GM19328 (cell line): ENCODE measurements around the gene HNRNPA1L2.
"Not testable (repeated sequence)": the region's sequence is repeated elsewhere in the genome, so short reads cannot be mapped to it uniquely, and the experiment has no call there.

Source experiments
- ATAC-seq: cut with Tn5 transposase; IDR thresholded peaks from one replicate; pipeline ENCODE4 v1.9.1; 2021; ENCODE audit warnings: mild to moderate bottlenecking, moderate library complexity; ENCODE audit not compliant: unreplicated experiment

Gene HNRNPA1L2

DNA sequence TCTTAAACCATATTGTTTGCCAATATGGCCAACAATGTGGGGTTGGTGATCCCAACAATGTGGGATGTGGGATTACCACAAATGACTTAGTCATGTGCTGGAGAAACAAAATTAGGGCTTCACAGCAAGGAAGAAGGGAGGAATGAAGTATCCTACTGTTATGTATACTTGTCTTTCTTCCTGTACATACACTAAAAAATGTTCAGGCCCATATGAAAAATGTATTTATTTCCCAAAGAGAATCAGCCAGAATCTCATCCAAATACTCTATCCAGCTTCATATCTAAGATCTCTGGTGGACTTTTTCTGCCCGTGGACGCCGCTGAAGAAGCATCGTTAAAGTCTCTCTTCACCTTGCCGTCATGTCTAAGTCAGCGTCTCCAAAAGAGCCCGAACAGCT, at the start of gene HNRNPA1L2:
TSS of gene HNRNPA1L2 (plus strand) at position 301 of the 400 bp plus-strand sequence. CDS start at position 363, 62 bp downstream.
- no peak for ATAC-seq

DNA sequence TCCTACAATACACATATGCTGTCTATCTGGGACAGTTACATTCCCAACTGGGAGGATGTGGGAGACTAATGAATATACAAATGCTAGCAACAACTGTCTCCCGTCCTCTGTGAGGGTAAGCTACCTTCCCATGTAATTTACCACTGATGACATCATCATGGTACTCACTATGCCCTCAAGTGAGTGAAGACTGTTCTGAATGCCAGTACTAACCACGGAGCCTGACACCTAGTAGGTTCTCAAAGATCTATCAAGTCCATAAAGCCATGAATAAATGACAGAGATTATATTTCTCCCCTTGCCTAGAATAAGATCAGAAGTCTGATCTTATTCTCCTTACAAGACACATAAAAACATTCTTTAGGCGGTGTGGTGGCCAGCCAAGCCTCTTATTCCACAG, 49.1 kb upstream of the HNRNPA1L2 start:
- not testable (repeated sequence) for ATAC-seq

DNA sequence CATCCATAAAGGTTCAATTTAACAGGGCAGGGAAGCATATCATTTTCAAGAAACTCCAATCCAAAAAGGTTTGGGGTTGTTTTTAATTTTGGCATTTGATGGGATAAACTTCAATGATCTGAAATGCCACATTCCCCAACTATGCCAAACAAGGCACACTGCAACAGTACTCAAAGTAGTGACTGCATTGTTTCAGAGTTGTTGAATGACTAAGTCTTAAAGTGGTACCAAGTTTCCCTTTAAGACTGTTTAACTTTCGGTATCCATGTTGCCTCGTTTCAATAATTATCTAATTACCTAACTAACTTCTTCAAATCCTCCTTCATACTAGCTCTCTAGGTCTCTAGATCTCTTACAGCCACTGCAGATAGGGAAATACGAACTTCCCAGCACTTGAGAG, 48.4 kb upstream of the HNRNPA1L2 start:
- not testable (repeated sequence) for ATAC-seq

DNA sequence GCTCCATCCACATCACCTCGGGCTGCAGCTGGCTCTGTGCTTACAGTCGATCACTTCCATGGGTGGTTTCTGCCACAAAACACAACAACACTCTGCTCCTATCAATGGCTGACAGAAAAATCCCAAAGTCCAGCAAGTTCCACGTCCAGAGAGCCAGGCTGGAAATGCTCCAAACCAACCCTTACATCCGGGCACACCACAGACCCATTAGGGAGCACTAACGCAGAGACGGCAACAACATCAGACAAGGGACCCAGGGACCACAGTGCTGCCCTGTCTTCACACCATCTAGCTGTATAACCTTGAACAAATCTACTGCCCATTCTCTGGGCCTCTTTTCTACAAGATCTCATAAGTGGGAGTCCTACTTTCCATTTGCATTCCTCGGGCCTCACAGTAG, 47.9 kb upstream of the HNRNPA1L2 start:
- ATAC-seq, result not testable (repeated sequence)

DNA sequence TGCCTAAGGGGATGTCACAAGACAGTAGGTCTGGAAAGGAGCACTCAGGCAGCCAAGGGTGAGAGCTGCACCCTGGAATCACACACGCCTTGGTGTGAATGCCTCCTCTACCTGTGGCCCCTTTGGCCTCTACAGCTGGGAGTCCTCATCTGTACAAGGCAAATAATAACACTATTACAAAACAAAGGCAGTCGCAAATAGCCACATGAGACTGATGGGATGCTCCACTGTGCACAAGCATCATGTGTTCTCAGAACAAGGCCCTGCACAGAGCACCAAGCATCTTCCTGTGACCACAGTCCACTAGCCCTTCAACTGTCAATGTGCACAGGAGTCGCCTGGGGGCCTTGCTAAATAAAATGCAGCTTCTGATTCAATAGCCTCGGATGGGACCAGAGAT, 44.6 kb upstream of the HNRNPA1L2 start:
- no peak for ATAC-seq

DNA sequence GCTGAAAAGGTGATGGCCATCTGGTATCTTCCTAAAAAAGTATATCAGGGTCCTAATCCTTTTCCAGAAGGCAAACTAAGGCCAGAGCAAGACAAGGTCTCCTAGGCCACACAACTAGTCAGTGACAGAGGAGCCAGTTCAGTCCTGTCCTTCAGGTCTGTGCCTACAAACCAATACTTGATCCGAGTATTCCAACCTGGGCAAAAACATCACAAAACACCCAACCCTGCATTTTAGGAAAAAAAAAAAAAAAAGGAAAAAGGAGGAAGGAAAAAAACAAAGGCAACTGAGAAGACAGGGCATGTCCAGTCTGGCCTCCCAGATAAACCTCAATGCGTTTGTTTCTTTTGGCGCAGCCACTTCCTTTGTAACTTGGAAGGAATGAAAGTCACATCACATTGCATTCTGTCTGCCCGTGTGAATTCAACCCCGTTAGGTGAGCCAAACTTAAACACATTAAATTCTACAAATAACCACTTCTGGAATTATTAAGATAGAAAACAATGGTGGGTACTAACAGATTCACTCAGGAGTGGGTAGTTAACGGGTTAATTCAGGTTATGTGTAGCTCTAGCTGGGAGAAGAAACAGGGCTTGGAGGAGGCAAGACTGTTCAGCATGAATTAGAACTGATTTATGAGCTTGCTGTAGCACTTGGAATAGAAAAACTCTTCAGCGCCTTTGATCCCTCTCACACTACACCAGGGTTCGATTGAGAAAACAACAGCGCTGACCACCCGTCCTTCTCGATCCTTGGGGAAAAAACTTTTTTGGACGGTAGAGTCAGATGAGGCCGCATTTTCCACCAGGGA, 43.0 kb upstream of the HNRNPA1L2 start:
- ATAC-seq, result no peak

DNA sequence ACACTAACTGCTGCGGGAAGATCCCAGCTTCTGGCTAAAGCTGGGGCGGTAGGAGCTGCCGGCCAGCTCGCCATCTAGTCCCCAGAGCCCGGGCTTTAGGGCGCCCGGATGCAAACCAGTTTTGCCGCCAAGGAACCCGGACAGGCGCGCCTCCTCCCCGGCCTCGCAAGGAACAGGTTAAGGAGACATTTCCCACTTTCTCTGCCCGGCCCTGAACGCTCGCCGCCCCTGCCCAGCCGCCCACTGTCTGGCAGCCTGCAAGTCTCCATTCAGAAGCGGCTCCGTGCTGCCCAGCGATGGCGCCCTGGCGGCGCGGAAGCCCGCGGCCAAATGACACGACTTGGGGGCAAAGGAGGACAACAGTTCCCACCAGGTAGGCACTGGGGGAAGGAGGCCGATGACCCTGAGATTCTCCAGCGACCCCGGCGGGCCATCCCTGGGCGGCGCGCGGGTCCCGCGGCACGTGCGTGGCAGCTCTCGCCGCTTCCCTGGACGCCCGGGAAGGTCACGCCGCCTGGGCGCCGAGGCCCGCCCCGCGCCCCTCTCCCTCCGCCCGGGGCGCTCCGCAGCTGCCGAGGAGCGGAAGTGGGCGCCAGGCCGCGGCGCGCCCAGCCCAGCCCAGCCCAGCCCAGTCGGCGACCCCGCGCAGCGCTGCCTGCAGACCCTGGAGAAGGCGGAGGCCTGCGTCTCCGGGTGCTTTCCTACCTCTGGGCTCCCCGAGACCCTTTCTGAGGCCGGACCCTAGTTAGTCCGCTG, 42.2 kb upstream of the HNRNPA1L2 start:
- no peak for ATAC-seq

DNA sequence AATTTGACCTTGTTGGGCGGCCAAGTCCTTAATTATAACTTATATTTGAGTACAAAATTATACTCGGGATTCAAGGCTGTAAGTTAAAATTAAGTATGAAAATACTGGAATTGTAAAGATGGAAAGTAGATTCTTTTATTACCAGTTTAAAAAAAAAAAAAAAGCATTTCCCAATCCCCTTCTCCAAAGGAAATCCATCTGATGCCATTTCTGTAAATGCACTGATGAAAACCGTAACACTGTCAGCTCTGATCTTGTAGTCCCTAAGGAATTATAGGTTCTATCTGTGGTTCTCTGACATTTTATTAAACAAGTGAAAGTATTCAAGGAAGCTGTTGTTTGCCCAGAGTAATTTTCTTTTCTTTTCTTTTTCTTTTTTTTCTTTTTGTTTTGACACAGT, 41.6 kb upstream of the HNRNPA1L2 start:
- ATAC-seq, result no peak

DNA sequence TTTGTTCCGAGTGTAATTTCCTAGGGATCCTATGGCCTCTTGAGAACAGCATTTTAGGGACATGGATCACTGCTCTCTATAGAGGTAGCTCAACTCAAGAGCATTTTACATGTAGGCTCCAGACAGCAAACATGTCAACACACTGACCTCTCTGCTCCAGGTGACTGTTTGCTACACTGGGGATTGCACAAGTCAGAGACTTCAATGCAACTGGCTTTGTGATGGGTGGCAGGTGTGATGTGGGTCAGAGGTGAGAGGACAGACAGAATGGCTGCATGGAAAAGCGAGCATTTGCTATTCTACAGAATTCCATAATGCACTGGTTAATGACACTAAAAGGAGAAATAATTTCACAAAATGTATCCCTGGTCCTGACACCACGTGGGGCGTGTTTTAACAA, 38.9 kb upstream of the HNRNPA1L2 start:
- ATAC-seq, result not testable (repeated sequence)

DNA sequence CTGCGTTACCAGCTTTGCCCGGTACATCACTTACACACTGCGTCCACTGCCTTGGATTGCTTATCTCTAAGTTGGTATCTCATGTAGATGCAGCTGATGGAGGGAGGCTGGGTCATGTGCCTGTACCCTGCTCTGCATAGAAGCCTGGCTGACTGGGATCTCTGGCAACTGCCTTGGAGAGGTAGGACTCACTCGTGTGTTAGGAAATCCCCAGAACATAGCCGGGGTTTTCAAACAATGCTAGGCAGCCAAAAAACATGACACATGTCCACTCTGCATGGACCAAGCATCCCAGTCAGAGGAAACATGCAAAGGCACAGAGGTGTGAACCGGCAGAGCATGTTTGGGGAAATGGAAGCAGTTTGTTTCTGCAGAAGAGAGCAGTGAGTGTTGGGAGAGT, 36.1 kb upstream of the HNRNPA1L2 start:
- not testable (repeated sequence) for ATAC-seq

DNA sequence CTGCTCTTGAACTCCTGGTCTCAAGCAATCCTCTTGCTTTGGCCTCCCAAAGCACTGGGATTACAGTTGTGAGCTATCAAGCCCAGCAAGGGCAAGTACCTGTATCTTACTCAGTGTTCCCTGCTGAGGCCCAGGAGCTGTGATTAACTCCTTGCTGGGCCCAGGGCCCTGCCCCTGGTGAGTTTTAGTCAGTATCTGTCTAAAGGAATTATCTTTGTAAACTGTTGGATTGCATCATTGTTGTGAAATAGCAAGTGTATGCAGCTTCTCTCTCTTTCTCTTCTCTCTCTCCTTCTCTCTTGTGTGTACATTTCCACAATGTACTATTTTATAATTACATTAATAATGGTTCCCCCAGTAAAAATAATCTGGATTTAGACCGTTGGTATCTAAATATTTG, 35.4 kb upstream of the HNRNPA1L2 start:
- ATAC-seq, result not testable (repeated sequence)

DNA sequence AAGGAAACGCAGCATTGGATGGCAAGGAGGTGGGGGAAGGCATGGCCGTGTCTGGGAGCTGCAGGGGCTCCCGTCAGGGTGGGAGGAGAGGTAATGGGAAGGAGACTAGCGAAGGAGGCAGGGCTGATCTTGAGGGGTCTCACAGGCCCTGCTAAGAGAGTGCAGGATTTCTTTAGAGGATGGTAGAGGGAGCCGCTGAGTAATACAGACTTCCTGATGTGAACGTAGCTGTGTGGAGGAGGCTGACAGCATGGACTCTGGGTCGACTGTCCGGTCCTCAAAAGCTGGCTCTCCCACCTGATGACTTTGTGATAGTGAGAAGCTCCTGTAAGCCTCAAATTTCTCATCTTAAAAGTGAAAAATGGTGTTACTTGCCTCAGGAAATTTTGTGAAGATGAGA, 34.0 kb upstream of the HNRNPA1L2 start:
- ATAC-seq, result not testable (repeated sequence)

DNA sequence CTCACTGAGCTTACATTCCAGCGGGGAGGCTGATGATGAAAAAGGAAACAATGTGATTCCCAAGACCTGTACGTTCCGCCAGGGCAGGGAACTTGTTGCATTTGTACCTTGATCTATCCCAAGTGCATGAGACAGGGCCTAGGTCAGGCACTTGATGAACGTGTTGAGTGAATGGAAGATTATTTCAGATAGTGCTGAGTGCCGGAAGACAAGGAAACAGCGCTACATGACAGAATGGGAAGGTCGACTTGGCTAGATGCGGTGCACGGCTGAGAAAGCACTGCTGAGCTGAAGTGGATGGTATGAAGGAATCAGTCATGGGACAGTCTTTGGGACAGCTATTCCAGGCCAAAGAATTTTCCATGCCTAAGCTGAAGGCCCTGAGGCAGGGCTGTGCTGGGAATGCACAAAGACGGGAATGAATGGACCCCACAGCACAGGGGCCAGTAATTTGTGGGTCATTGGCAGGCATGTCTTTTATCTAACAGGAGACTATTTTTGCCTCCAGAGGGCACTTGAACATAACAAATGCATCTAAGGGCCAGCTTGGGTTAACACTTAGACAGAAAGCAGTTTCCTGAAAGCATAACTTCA, 33.1 kb upstream of the HNRNPA1L2 start:
- not testable (repeated sequence) for ATAC-seq

DNA sequence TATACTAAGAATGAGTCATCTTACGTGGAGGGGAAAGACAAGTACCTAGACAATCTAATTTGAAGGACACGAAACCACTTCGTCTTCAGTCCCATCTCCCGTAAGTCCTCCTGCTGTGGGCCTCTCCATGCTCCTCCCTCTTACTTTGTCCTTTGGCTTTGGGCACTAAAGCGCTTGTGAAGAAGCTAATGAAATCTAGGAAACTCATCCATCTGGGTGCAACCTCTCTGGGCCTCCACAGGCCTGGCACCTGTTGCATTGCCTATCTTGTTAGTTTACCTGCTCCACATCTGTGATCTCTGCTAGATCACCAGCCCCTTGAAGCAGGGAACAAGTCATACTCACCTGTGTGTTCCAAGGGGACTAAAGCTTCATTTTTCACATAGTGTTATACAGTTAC, 32.1 kb upstream of the HNRNPA1L2 start:
- ATAC-seq, result not testable (repeated sequence)

DNA sequence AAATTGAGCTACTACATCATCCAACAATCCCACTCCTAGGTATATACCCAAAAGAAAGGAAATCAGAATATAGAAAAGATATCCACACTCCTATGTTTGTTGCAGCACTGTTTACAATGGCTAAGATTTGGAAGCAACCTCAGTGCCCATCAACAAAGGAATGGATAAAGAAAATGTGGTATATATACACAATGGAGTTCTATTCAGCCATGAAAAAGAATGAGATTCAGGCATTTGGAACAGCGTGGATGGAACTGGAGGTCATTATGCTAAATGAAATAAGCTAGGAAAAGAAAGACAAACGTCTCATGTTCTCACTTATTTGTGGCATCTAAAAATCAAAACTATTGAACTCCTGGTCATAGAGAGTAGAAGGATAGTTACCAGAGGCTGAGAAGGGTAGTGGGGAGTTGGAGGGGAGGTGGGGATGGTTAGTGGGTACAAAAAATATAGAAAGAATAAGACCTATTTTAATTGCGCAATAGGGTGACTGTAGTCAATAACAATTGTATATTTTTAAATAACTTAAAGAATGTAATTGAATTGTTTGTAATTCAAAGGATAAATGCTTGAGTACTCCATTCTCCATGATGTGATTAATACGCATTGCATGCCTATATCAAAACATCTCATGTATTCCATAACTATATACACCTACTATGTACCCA, 27.0 kb upstream of the HNRNPA1L2 start:
- ATAC-seq, result no peak

DNA sequence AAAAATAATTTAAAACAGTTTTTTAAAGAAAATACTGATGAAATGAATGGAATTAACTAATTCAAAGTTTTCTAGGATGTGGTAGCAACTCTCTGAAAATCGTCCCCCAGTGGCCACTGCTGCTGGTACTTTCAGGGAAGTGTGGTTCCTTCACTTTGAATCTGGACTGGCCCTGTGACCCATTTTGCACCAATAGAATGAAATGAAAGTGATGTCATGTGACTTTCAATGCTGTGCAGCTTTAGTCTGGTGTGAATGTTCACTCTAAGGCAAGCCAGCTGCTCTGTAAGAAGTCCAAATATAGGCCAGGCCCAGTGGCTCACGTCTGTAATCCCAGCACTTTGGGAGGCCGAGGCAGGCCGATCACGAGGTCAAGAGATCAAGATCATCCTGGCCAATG, 26.4 kb upstream of the HNRNPA1L2 start:
- no peak for ATAC-seq

DNA sequence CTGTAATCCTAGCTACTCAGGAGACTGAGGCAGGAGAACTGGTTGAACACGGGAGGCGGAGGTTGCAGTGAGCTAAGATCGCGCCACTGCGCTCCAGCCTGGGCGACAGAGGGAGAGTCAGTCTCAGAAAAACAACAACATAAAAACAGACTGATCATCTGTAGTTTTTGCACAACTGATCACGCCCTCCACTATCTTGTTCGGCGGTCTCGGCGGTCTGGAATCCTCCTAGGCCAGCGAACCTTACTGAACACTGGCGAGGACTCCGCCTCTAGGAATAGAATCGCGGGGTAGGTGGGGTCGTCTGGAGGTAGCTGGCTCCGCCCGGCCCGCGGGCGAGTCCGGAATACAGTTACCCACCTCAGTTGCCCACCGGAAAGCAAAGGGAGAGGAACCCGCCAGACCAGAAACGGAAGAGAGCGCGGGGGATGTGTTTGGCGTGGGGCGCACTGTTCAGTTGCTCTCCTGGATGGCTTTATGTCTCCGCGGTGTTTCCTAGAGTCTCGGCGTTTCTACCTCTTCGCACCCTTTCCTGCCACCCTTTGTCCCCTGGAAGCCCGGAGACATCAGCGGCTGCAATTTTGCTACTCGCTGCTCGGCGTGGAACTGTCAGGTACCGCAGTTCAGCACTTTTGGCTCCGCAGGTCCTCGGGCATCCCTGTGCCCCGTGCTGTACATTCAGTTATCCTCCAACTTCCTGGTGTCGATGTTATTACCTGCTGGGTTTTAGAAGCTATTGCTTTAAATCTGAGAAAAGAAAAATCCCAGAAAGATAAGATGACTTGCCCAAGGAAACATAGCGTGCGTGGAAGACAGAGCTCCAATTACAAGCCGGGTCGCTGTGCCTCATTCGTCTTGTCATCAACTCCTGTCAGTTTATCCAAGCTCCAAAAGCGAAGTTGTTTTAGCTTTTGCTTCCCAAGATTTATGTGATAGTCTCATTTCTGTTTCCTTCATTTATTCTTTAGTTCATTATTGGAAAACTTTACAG, 24.9 kb upstream of the HNRNPA1L2 start:
- ATAC-seq, result peak; percentile 92

DNA sequence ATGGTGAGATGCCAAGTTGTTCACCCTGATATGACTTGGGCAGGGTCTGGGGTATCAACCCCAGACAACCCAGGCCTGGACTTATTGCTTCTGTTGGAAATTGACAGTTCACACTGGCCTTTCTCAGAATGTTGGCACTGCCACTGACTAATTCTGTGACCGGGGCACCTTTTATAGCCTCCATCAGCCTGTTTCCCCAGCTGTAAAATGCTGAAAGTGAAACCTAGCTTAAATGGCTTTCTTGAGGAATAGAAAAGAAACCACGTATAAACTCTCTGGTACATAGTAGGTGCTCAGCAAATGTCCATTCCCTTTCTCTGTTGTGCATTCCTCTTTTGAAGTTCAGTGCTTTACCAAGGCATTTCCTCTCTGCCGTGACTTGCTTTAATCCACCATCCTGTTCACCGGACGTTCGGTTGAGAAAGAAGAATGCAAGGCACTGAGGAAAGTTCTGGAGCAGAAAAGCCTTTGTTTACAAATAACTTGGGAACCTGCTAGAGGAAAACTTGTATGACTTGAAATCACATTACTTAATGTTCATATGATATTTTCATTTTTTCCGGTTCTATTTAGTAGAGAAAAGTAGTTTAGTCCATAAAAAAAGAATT, 11.0 kb upstream of the HNRNPA1L2 start:
- not testable (repeated sequence) for ATAC-seq

DNA sequence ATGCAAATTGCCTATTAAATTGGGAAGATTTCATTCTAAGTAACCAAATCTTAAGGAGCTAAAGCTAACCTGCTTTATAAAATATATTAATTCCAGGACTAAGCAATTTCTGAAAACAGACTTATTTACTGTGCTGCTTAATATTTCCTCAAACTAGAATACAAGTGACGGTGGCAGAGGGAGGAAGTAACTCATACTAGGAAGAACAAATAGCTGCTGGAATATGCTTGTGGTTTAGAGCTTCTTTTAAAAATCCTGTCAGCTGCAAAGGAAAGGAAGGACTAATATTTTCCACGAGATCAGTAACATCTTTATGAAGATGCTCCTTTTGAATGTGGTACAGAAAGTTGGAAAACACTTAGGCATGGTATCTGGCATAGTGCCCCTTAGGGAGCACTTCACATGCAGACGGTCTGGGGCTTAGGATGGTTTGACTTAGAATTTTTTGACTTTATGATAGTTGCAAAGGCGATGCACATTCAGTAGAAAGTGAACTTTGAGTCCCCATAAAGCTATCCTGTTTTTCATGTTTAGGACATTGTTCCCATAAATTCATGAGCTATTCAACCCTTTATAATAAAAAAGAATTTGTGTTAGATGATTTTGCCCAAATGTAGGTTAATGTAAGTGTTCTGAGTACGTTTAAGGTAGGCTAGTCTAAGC, 3.4 kb upstream of the HNRNPA1L2 start:
- no peak for ATAC-seq
